HepG2 (cell line): Measurements from ENCODE around the gene GRK6. TPM values are rescaled to one million over a fixed set of nuclear protein-coding genes. Genes with fewer than 3 reads are reported as not detected.

Experiments used
- CEBPG ChIP-seq: IDR thresholded peaks from 2 replicates; pipeline ENCODE4 v1.6.1; 2016
- FLYWCH1 ChIP-seq: sonication (generic); formaldehyde crosslinking; IDR thresholded peaks from 2 replicates; pipeline ENCODE4 v1.8.1; 2023; ENCODE audit warnings: mild to moderate bottlenecking, missing genetic modification reagents
- HOMEZ ChIP-seq: IDR thresholded peaks from 2 replicates; pipeline ENCODE4 v1.6.1; 2016; ENCODE audit warnings: low read depth
- KLF11 ChIP-seq: IDR thresholded peaks from 2 replicates; pipeline ENCODE4 v1.6.1; 2016; ENCODE audit warnings: missing compliant biosample characterization
- SMC3 ChIP-seq: IDR thresholded peaks from 2 replicates; pipeline ENCODE4 v1.6.1; 2011; ENCODE audit warnings: low read length, improper control_type of control experiment
- SNAPC4 ChIP-seq: sonication (generic); formaldehyde crosslinking; IDR thresholded peaks from 2 replicates; pipeline ENCODE4 v1.4.0; 2020; ENCODE audit warnings: mild to moderate bottlenecking, missing genetic modification reagents
- SOX13 ChIP-seq, 3 experiments: fragments of 450-650 bp in 1 of 3; sonication (generic) in 1 of 3; formaldehyde crosslinking in 1 of 3; IDR thresholded peaks in 2 of 3; conservative IDR thresholded peaks in 1 of 3; 2 replicates each; pipeline versions ENCODE4 v1.5.0 to v1.6.1; 2016 to 2020; ENCODE audit warnings: antibody characterized with exemption in 1 of 3, mild to moderate bottlenecking in 1 of 3, missing compliant biosample characterization in 1 of 3, missing genetic modification reagents in 1 of 3, moderate library complexity in 1 of 3
- ZNF256 ChIP-seq: sonication (generic); formaldehyde crosslinking; conservative IDR thresholded peaks from 2 replicates; pipeline ENCODE4 v1.4.0; 2020; ENCODE audit warnings: missing genetic modification reagents
- ZNF646 ChIP-seq: sonication (generic); formaldehyde crosslinking; IDR thresholded peaks from 2 replicates; pipeline ENCODE4 v1.9.0; 2021; ENCODE audit warnings: mild to moderate bottlenecking, missing genetic modification reagents
- polyA plus RNA-seq, 8 experiments: library from polyadenylated mRNA; depleted of rRNA in 3 of 8; stranded (reverse) in 7 of 8; unstranded in 1 of 8; fragments of >200 nt; fragmentation: Illumina TruSeq in 4 of 8; extraction: Trizol in 4 of 8; gene quantifications; 2 replicates each; pipeline versions ENCODE4 v1.2.1 to v1.2.3, GENCODE V29; 2011 to 2016; ENCODE audit warnings: low read depth in 4 of 8, missing spikeins in 1 of 8, mixed read lengths in 1 of 8; ENCODE audit not compliant: insufficient read depth in 1 of 8
- total RNA-seq, 5 experiments: library from RNA; depleted of rRNA; stranded (reverse); fragments of >200 nt; fragmentation: Illumina TruSeq; extraction: Trizol; gene quantifications; 2 replicates each; pipeline ENCODE4 v1.2.3, GENCODE V29; 2016; ENCODE audit warnings: low read depth in 1 of 5
- TF ChIP-seq, protein P1 (sequence below): sonication (generic); formaldehyde crosslinking; IDR thresholded peaks from 2 replicates; pipeline ENCODE4 v1.5.0; 2020; ENCODE audit warnings: mild to moderate bottlenecking, missing genetic modification reagents
- TF ChIP-seq, protein P2 (sequence below): sonication (generic); formaldehyde crosslinking; IDR thresholded peaks from 2 replicates; pipeline ENCODE4 v1.4.0; 2020; ENCODE audit warnings: missing genetic modification reagents

The GRK6 gene
- total and polyA plus RNA-seq, 2 of the 13 experiments (the other 11 are each of a cell fraction or from before 2014, with no cell fraction given) = 13.2 to 19.9 TPM

GRCh38 chr5:177434942-177435738 is 8.7 kb downstream of the GRK6 start (continued):
- TF ChIP-seq SNAPC4 (no peak), SOX13 (IDR thresholded peaks at IDR 0.05) (no peak), SOX13 (CRISPR knock-in tag; conservative IDR thresholded peaks at IDR 0.05 in 1 of 2, IDR thresholded peaks at IDR 0.05 in 1 of 2) (peak in 1 of 2 experiments; percentile 9; a peak in 1 of 4 replicates), ZNF256 (no peak), FLYWCH1 (CRISPR knock-in tag) (no peak), KLF11 (CRISPR knock-in tag) (no peak), CEBPG (0 out of 2 replicates have a peak, but pooled peaks have one; percentile 13), HOMEZ (CRISPR knock-in tag) (no peak), ZNF646 (CRISPR knock-in tag) (no peak), SMC3 (no peak)
- TF ChIP-seq, protein P1, sequence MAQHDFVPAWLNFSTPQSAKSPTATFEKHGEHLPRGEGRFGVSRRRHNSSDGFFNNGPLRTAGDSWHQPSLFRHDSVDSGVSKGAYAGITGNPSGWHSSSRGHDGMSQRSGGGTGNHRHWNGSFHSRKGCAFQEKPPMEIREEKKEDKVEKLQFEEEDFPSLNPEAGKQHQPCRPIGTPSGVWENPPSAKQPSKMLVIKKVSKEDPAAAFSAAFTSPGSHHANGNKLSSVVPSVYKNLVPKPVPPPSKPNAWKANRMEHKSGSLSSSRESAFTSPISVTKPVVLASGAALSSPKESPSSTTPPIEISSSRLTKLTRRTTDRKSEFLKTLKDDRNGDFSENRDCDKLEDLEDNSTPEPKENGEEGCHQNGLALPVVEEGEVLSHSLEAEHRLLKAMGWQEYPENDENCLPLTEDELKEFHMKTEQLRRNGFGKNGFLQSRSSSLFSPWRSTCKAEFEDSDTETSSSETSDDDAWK = no peak
- TF ChIP-seq, protein P2, sequence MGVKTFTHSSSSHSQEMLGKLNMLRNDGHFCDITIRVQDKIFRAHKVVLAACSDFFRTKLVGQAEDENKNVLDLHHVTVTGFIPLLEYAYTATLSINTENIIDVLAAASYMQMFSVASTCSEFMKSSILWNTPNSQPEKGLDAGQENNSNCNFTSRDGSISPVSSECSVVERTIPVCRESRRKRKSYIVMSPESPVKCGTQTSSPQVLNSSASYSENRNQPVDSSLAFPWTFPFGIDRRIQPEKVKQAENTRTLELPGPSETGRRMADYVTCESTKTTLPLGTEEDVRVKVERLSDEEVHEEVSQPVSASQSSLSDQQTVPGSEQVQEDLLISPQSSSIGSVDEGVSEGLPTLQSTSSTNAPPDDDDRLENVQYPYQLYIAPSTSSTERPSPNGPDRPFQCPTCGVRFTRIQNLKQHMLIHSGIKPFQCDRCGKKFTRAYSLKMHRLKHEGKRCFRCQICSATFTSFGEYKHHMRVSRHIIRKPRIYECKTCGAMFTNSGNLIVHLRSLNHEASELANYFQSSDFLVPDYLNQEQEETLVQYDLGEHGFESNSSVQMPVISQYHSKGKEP (CRISPR knock-in tag) = no peak
